ENCODE results near the gene STON1.

- TF ChIP-seq, protein P1, sequence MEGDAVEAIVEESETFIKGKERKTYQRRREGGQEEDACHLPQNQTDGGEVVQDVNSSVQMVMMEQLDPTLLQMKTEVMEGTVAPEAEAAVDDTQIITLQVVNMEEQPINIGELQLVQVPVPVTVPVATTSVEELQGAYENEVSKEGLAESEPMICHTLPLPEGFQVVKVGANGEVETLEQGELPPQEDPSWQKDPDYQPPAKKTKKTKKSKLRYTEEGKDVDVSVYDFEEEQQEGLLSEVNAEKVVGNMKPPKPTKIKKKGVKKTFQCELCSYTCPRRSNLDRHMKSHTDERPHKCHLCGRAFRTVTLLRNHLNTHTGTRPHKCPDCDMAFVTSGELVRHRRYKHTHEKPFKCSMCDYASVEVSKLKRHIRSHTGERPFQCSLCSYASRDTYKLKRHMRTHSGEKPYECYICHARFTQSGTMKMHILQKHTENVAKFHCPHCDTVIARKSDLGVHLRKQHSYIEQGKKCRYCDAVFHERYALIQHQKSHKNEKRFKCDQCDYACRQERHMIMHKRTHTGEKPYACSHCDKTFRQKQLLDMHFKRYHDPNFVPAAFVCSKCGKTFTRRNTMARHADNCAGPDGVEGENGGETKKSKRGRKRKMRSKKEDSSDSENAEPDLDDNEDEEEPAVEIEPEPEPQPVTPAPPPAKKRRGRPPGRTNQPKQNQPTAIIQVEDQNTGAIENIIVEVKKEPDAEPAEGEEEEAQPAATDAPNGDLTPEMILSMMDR (IDR thresholded peaks at IDR 0.05; ENCODE audit: control extremely low read depth in 1 of 3, insufficient read depth in 1 of 3, low read depth in 1 of 3, low read length in 3 of 3) = no peak
- no peak for TF ChIP-seq PHF8 (conservative IDR thresholded peaks at IDR 0.05; ENCODE audit: low read depth, low read length)
- no peak for TF ChIP-seq GABPA (IDR thresholded peaks at IDR 0.05; ENCODE audit: borderline replicate concordance, insufficient read depth, low read length)
Measured at GRCh38 chr2:48569433-48569832, 39.5 kb downstream of the STON1 start.
